HL-60 (cell line): ENCODE data around the gene AXIN1.

ENCODE experiments used
- DNase-seq, 2 experiments: peaks; one replicate each; pipeline ENCODE4 v3.0.0-alpha.2; 2010 to 2020; ENCODE audit warnings: low read depth in 1 of 2, low spot score in 1 of 2
- H3K27ac ChIP-seq: fragments of 250-450 bp; sonication (Bioruptor Pico); replicated peaks from 2 replicates; pipeline ENCODE4 v1.5.1; 2020; ENCODE audit warnings: mild to moderate bottlenecking, moderate library complexity
- H3K27me3 ChIP-seq: fragments of 250-450 bp; sonication (Bioruptor Pico); 2 replicates; pipeline ENCODE4 v1.5.1; 2021; ENCODE audit warnings: mild to moderate bottlenecking, moderate library complexity; ENCODE audit not compliant: insufficient read depth, poor library complexity, severe bottlenecking
- H3K4me3 ChIP-seq: replicated peaks from 2 replicates; pipeline ENCODE4 v1.5.1; 2011; ENCODE audit warnings: mild to moderate bottlenecking, control low read depth, low read length; ENCODE audit not compliant: insufficient read depth
- CTCF ChIP-seq: IDR thresholded peaks from one replicate; pipeline ENCODE4 v1.5.1; 2011; ENCODE audit warnings: low read length, control low read depth, inconsistent platforms; ENCODE audit not compliant: insufficient read depth
- GABPA ChIP-seq: IDR thresholded peaks from 2 replicates; pipeline ENCODE4 v1.6.1; 2012; ENCODE audit warnings: low read depth
- POLR2AphosphoS5 ChIP-seq: IDR thresholded peaks from 2 replicates; pipeline ENCODE4 v1.6.1; 2012; ENCODE audit warnings: low read depth
- REST ChIP-seq: IDR thresholded peaks from 2 replicates; pipeline ENCODE4 v1.6.1; 2012; ENCODE audit warnings: low read depth; ENCODE audit not compliant: insufficient replicate concordance
- SPI1 ChIP-seq: IDR thresholded peaks from 2 replicates; pipeline ENCODE4 v1.6.1; 2012; ENCODE audit warnings: low read depth, mild to moderate bottlenecking, borderline replicate concordance

The AXIN1 gene

GRCh38 chr16:266258-267164 is 86.0 kb downstream of the AXIN1 start:
- TF ChIP-seq CTCF (no peak), SPI1 (no peak), POLR2AphosphoS5 (no peak), GABPA (no peak)
- H3K27ac ChIP-seq, result no peak overlapping the region
- no peak for DNase-seq

GRCh38 chr16:265711-266110 is 86.8 kb downstream of the AXIN1 start:
- no peak for TF ChIP-seq CTCF
- DNase-seq, result no peak
- H3K27me3 ChIP-seq, result peaks cover 3% of the 10 kb centered on the region
- no peak overlapping the region for H3K27ac ChIP-seq
- H3K4me3 ChIP-seq, result no peak overlapping the region

More at GRCh38 chr16:266258-267164, 86.0 kb downstream of the AXIN1 start:
- Histone ChIP-seq H3K27me3 (peaks cover 3% of the 10 kb centered on the region), H3K4me3 (no peak overlapping the region)

- no peak for TF ChIP-seq SPI1
- no peak for DNase-seq
- H3K4me3 ChIP-seq, result no peak overlapping the region
- peaks cover 3% of the 10 kb centered on the region for H3K27me3 ChIP-seq
- no peak overlapping the region for H3K27ac ChIP-seq
Observed at GRCh38 chr16:265002-265529, 87.5 kb downstream of the AXIN1 start.

- TF ChIP-seq REST (no peak), CTCF (no peak), POLR2AphosphoS5 (no peak), SPI1 (no peak), GABPA (no peak)
- Histone ChIP-seq H3K27me3 (peaks cover 3% of the 10 kb centered on the region), H3K4me3 (no peak overlapping the region), H3K27ac (no peak overlapping the region)
- DNase-seq, result no peak
Observed at GRCh38 chr16:264440-264951, 88.0 kb downstream of the AXIN1 start.

GRCh38 chr16:263944-264343 is 88.6 kb downstream of the AXIN1 start:
- no peak for DNase-seq
- H3K4me3 ChIP-seq, result no peak overlapping the region
- H3K27me3 ChIP-seq, result peaks cover 3% of the 10 kb centered on the region
- no peak overlapping the region for H3K27ac ChIP-seq
- TF ChIP-seq SPI1 (no peak), GABPA (no peak), CTCF (no peak), POLR2AphosphoS5 (no peak), REST (no peak)
